ENCODE results near the gene P2RY12.

The P2RY12 gene

DNA sequence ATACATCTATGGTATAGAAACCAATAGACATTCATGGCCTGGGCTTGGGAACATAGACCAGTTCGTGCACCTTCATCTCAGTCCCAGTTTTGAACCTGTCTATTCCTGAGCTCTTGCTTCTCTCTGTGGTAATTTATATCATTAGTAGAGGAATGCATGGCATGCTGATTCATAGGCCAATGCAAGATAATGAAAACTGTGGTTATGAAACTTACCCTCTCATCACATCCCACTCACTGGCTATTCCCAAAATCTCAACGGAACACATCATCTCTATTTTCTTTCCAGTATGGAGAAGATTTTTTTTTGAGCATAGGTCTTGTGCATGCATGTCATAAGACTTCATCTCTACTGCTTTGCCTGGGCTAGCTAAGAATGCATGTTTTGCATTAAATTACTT lies 18.7 kb upstream of the P2RY12 start:
- Histone ChIP-seq H3K79me2 (ENCODE audit: insufficient read depth, low read length) (no peaks in the 10 kb centered on the region), H4K20me1 (ENCODE audit: insufficient read depth, low read length) (no peaks in the 10 kb centered on the region), H3K27me3 (ENCODE audit: insufficient read depth, low read length, poor library complexity) (no peaks in the 10 kb centered on the region), H3K36me3 (ENCODE audit: insufficient read depth, low read length) (peaks cover 3% of the 10 kb centered on the region; the same call in 1 of the 2 replicates), H3K4me3 (ENCODE audit: low read depth in 1 of 2, low read length in 2 of 2) (no peak overlapping the region), H3K4me1 (ENCODE audit: insufficient read depth, low read length) (no peaks in the 10 kb centered on the region), H3K9ac (ENCODE audit: low read depth, low read length) (no peak overlapping the region), H3K9me3 (ENCODE audit: insufficient read depth, low read length, severe bottlenecking) (no peaks in the 10 kb centered on the region), H3K27ac (ENCODE audit: low read length) (no peak overlapping the region), H3K4me2 (ENCODE audit: insufficient read depth, low read length) (no peak overlapping the region), H2AFZ (ENCODE audit: low read depth, low read length) (no peak overlapping the region)
- no peak for DNase-seq
- no peak for ATAC-seq (ENCODE audit: insufficient read depth, low read depth)
- TF ChIP-seq, protein P1, sequence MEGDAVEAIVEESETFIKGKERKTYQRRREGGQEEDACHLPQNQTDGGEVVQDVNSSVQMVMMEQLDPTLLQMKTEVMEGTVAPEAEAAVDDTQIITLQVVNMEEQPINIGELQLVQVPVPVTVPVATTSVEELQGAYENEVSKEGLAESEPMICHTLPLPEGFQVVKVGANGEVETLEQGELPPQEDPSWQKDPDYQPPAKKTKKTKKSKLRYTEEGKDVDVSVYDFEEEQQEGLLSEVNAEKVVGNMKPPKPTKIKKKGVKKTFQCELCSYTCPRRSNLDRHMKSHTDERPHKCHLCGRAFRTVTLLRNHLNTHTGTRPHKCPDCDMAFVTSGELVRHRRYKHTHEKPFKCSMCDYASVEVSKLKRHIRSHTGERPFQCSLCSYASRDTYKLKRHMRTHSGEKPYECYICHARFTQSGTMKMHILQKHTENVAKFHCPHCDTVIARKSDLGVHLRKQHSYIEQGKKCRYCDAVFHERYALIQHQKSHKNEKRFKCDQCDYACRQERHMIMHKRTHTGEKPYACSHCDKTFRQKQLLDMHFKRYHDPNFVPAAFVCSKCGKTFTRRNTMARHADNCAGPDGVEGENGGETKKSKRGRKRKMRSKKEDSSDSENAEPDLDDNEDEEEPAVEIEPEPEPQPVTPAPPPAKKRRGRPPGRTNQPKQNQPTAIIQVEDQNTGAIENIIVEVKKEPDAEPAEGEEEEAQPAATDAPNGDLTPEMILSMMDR (IDR thresholded peaks at IDR 0.05; ENCODE audit: borderline replicate concordance, extremely low read depth, low read length, poor library complexity, severe bottlenecking) = no peak
- no peak for TF ChIP-seq EZH2 (IDR thresholded peaks at IDR 0.05; ENCODE audit: borderline replicate concordance, low read depth, low read length, severe bottlenecking)

DNA sequence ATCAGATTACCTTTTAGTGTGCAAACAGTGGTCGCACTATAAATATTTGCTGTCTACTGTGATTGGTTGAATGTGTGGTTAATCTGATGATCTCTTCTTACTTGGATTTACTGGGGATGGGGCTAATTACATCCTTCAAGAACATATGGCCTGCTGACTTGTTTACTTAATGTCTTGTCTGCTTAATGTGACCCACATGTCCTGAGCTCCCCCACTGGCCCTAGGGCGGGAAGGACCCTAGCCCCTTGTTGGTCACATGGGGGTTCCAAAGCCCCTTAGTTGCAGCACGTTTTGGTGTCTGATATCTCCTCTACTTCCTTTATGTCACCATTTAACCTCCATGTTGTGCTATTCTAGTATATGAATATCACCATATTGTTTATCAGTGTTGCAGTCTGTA lies 17.8 kb upstream of the P2RY12 start:
- no peaks in the 10 kb centered on the region for H3K4me1 ChIP-seq (ENCODE audit: insufficient read depth, low read length)

DNA sequence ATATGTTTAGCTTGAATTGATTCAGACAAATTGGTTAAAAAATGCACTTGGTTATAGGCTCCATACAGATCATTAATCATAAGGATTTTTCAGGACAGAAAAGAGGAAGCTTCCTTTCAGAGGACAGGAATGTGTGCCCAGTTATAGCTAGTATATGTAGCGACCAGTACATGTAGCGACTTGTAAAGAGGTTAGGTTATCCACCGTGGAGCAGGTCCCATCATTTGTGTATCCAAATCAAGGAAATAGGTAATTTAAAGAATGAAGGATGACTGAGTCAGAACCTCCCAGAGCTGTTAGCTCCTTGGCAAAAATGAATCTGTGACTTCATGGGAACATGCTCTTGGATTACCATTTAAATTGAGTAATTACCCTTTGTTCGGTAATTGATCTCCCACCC lies 15.8 kb upstream of the P2RY12 start:
- DNase-seq (no peak), ATAC-seq (ENCODE audit: insufficient read depth, low read depth) (no peak)
- H3K4me3 ChIP-seq (ENCODE audit: low read depth in 1 of 2, low read length in 2 of 2) = no peak overlapping the region
- no peak for TF ChIP-seq EZH2 (IDR thresholded peaks at IDR 0.05; ENCODE audit: borderline replicate concordance, low read depth, low read length, severe bottlenecking)
- TF ChIP-seq, protein P1 (IDR thresholded peaks at IDR 0.05; ENCODE audit: borderline replicate concordance, extremely low read depth, low read length, poor library complexity, severe bottlenecking) = no peak
- H3K27ac ChIP-seq (ENCODE audit: low read length) = no peak overlapping the region
- H4K20me1 ChIP-seq (ENCODE audit: insufficient read depth, low read length) = no peaks in the 10 kb centered on the region
- H3K36me3 ChIP-seq (ENCODE audit: insufficient read depth, low read length) = peaks cover 5% of the 10 kb centered on the region; the same call in 1 of the 2 replicates
- H2AFZ ChIP-seq (ENCODE audit: low read depth, low read length) = no peak overlapping the region
- H3K4me1 ChIP-seq (ENCODE audit: insufficient read depth, low read length) = no peaks in the 10 kb centered on the region
- no peaks in the 10 kb centered on the region for H3K27me3 ChIP-seq (ENCODE audit: insufficient read depth, low read length, poor library complexity)
- no peak overlapping the region for H3K4me2 ChIP-seq (ENCODE audit: insufficient read depth, low read length)
- H3K79me2 ChIP-seq (ENCODE audit: insufficient read depth, low read length) = no peaks in the 10 kb centered on the region
- H3K9ac ChIP-seq (ENCODE audit: low read depth, low read length) = no peak overlapping the region
- H3K9me3 ChIP-seq (ENCODE audit: insufficient read depth, low read length, severe bottlenecking) = no peaks in the 10 kb centered on the region

More for the DNA sequence above, 17.8 kb upstream of the P2RY12 start:
- Histone ChIP-seq H3K9me3 (ENCODE audit: insufficient read depth, low read length, severe bottlenecking) (no peaks in the 10 kb centered on the region), H3K27me3 (ENCODE audit: insufficient read depth, low read length, poor library complexity) (no peaks in the 10 kb centered on the region), H3K36me3 (ENCODE audit: insufficient read depth, low read length) (peaks cover 5% of the 10 kb centered on the region; the same call in 1 of the 2 replicates), H4K20me1 (ENCODE audit: insufficient read depth, low read length) (no peaks in the 10 kb centered on the region), H3K27ac (ENCODE audit: low read length) (no peak overlapping the region), H3K4me3 (ENCODE audit: low read depth in 1 of 2, low read length in 2 of 2) (no peak overlapping the region), H2AFZ (ENCODE audit: low read depth, low read length) (no peak overlapping the region), H3K9ac (ENCODE audit: low read depth, low read length) (no peak overlapping the region), H3K79me2 (ENCODE audit: insufficient read depth, low read length) (no peaks in the 10 kb centered on the region), H3K4me2 (ENCODE audit: insufficient read depth, low read length) (no peak overlapping the region)
- TF ChIP-seq EZH2 (IDR thresholded peaks at IDR 0.05; ENCODE audit: borderline replicate concordance, low read depth, low read length, severe bottlenecking) = no peak
- TF ChIP-seq, protein P1 (IDR thresholded peaks at IDR 0.05; ENCODE audit: borderline replicate concordance, extremely low read depth, low read length, poor library complexity, severe bottlenecking) = no peak
- ATAC-seq (ENCODE audit: insufficient read depth, low read depth) (no peak), DNase-seq (no peak)

DNA sequence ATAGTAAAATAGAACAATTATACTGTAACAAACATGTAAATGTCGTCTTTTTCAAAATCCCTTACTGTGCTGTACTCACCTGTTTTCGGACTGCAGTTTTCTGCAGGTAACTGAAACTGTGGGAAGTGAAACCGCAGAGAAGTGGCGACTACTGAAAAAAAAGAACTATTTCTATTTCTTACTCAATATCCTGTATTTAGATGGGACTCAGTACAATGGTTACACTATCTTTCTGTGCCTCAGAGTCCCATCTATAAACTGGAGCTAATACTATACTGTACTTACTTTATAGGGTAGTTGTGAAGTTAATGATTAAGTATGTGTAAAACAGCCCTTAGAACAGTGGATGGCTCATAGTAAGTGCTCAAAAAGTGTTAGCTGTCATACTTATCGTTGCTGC lies 14.3 kb upstream of the P2RY12 start:
- ATAC-seq (ENCODE audit: insufficient read depth, low read depth) = no peak
- no peak for TF ChIP-seq EZH2 (IDR thresholded peaks at IDR 0.05; ENCODE audit: borderline replicate concordance, low read depth, low read length, severe bottlenecking)
- TF ChIP-seq, protein P1 (IDR thresholded peaks at IDR 0.05; ENCODE audit: borderline replicate concordance, extremely low read depth, low read length, poor library complexity, severe bottlenecking) = no peak

More for the DNA sequence above, 14.3 kb upstream of the P2RY12 start:
- no peak overlapping the region for H3K27ac ChIP-seq (ENCODE audit: low read length)
- H2AFZ ChIP-seq (ENCODE audit: low read depth, low read length) = no peak overlapping the region
- no peak overlapping the region for H3K4me3 ChIP-seq (ENCODE audit: low read depth in 1 of 2, low read length in 2 of 2)
- H3K36me3 ChIP-seq (ENCODE audit: insufficient read depth, low read length) = peaks cover 5% of the 10 kb centered on the region; the same call in 1 of the 2 replicates
- no peak for DNase-seq
- no peaks in the 10 kb centered on the region for H3K4me1 ChIP-seq (ENCODE audit: insufficient read depth, low read length)
- H3K9ac ChIP-seq (ENCODE audit: low read depth, low read length) = no peak overlapping the region
- H3K79me2 ChIP-seq (ENCODE audit: insufficient read depth, low read length) = no peaks in the 10 kb centered on the region
- H3K4me2 ChIP-seq (ENCODE audit: insufficient read depth, low read length) = no peak overlapping the region
- no peaks in the 10 kb centered on the region for H3K27me3 ChIP-seq (ENCODE audit: insufficient read depth, low read length, poor library complexity)
- H3K9me3 ChIP-seq (ENCODE audit: insufficient read depth, low read length, severe bottlenecking) = no peaks in the 10 kb centered on the region
- no peaks in the 10 kb centered on the region for H4K20me1 ChIP-seq (ENCODE audit: insufficient read depth, low read length)

Measured in DND-41 (cell line).